Activated CD4-positive, alpha-beta T cell treated with anti-CD3 and anti-CD28 coated beads, Interleukin-2, amount 10 ng/mL, durations not matched to agents 7 days and 5 days (primary cell): Measurements from ENCODE around the gene AVEN. TPM values are rescaled to one million over a fixed set of nuclear protein-coding genes. Genes with fewer than 3 reads are reported as not detected.

Source experiments
- CTCF ChIA-PET: fragments of 350-600 bp; sonication (Branson Sonifier 250); formaldehyde crosslinking; loops from one replicate; lab custom pipeline; 2021; ENCODE audit warnings: antibody characterized with exemption; lab: Charles Lee
- POLR2A ChIA-PET: fragments of 350-600 bp; sonication (Branson Sonifier 250); formaldehyde crosslinking; loops from one replicate; lab custom pipeline; 2021; ENCODE audit warnings: antibody characterized with exemption; lab: Charles Lee
- DNase-seq: peaks from one replicate; pipeline ENCODE4 v3.0.0-alpha.2; 2020
- H3K27ac Mint-ChIP-seq: one replicate; pipeline ENCODE4 v1.8.0; 2021; ENCODE audit warnings: mild to moderate bottlenecking, moderate library complexity, mixed read lengths
- H3K27me3 Mint-ChIP-seq: one replicate; pipeline ENCODE4 v1.8.0; 2021; ENCODE audit warnings: mixed read lengths
- H3K36me3 Mint-ChIP-seq: one replicate; pipeline ENCODE4 v1.8.0; 2021; ENCODE audit warnings: low read depth, mixed read lengths
- H3K4me1 Mint-ChIP-seq: one replicate; pipeline ENCODE4 v1.8.0; 2021; ENCODE audit warnings: mixed read lengths
- H3K4me3 Mint-ChIP-seq: one replicate; pipeline ENCODE4 v1.8.0; 2021; ENCODE audit warnings: mild to moderate bottlenecking, moderate library complexity, mixed read lengths
- H3K9me3 Mint-ChIP-seq: one replicate; pipeline ENCODE4 v1.8.0; 2021; ENCODE audit warnings: mixed read lengths
- total RNA-seq, 2 experiments: library from RNA; stranded (reverse); gene quantifications; one replicate each; pipeline ENCODE4 v1.2.3, GENCODE V29; 2021

The AVEN gene
- total RNA-seq, 2 experiments from 2014 or later = 9.1 TPM

- Mint-ChIP-seq H3K36me3 (no peaks in the 10 kb centered on the region), H3K9me3 (no peaks in the 10 kb centered on the region), H3K4me1 (no peaks in the 10 kb centered on the region), H3K27me3 (no peaks in the 10 kb centered on the region), H3K27ac (no peak overlapping the region), H3K4me3 (no peak overlapping the region)
- ChIA-PET CTCF (no interaction called here), POLR2A (no interaction called here)
- no peak for DNase-seq
Measured at GRCh38 chr15:33915571-33916407, 123.2 kb downstream of the AVEN start.

GRCh38 chr15:33913459-33913858, 125.5 kb downstream of the AVEN start:
- DNase-seq = no peak
- CTCF ChIA-PET = no interaction called here
- no peaks in the 10 kb centered on the region for H3K27me3 Mint-ChIP-seq
- POLR2A ChIA-PET = no interaction called here
- H3K4me1 Mint-ChIP-seq = no peaks in the 10 kb centered on the region
- H3K36me3 Mint-ChIP-seq = no peaks in the 10 kb centered on the region
- no peak overlapping the region for H3K27ac Mint-ChIP-seq
- H3K9me3 Mint-ChIP-seq = no peaks in the 10 kb centered on the region
- H3K4me3 Mint-ChIP-seq = no peak overlapping the region

GRCh38 chr15:33912326-33912725, 126.7 kb downstream of the AVEN start:
- H3K36me3 Mint-ChIP-seq = no peaks in the 10 kb centered on the region
- H3K27me3 Mint-ChIP-seq = no peaks in the 10 kb centered on the region
- H3K27ac Mint-ChIP-seq = no peak overlapping the region
- no peaks in the 10 kb centered on the region for H3K9me3 Mint-ChIP-seq
- no peak for DNase-seq
- POLR2A ChIA-PET = no interaction called here
- no peaks in the 10 kb centered on the region for H3K4me1 Mint-ChIP-seq
- H3K4me3 Mint-ChIP-seq = no peak overlapping the region
- CTCF ChIA-PET = no interaction called here

GRCh38 chr15:33910741-33911140, 128.3 kb downstream of the AVEN start:
- no peak overlapping the region for H3K4me3 Mint-ChIP-seq
- H3K27me3 Mint-ChIP-seq = no peaks in the 10 kb centered on the region
- CTCF ChIA-PET = interaction anchor here (0.6 kb wide), 2 partner anchors 12 to 593 kb away, joined by 4 to 5 read pairs; no protein-coding TSS in a partner anchor
- POLR2A ChIA-PET = no interaction called here
- H3K36me3 Mint-ChIP-seq = no peaks in the 10 kb centered on the region
- no peak overlapping the region for H3K27ac Mint-ChIP-seq
- no peak for DNase-seq
- no peaks in the 10 kb centered on the region for H3K4me1 Mint-ChIP-seq
- no peaks in the 10 kb centered on the region for H3K9me3 Mint-ChIP-seq

- H3K4me3 Mint-ChIP-seq = no peak overlapping the region
- ChIA-PET CTCF (no interaction called here), POLR2A (no interaction called here)
- no peaks in the 10 kb centered on the region for H3K4me1 Mint-ChIP-seq
- no peaks in the 10 kb centered on the region for H3K27me3 Mint-ChIP-seq
- H3K27ac Mint-ChIP-seq = no peak overlapping the region
- H3K36me3 Mint-ChIP-seq = no peaks in the 10 kb centered on the region
- no peaks in the 10 kb centered on the region for H3K9me3 Mint-ChIP-seq
- DNase-seq = no peak
Measured at GRCh38 chr15:33908406-33908805, 130.6 kb downstream of the AVEN start.

- H3K9me3 Mint-ChIP-seq = no peaks in the 10 kb centered on the region
- DNase-seq = no peak
- ChIA-PET POLR2A (no interaction called here), CTCF (interaction anchor here (0.6 kb wide), 1 partner anchor 57 kb away, joined by 4 read pairs; no protein-coding TSS in a partner anchor)
- no peaks in the 10 kb centered on the region for H3K4me1 Mint-ChIP-seq
- no peak overlapping the region for H3K4me3 Mint-ChIP-seq
- H3K27ac Mint-ChIP-seq = no peak overlapping the region
- no peaks in the 10 kb centered on the region for H3K36me3 Mint-ChIP-seq
- no peaks in the 10 kb centered on the region for H3K27me3 Mint-ChIP-seq
Measured at GRCh38 chr15:33907326-33907725, 131.7 kb downstream of the AVEN start.

- DNase-seq = no peak
- H3K9me3 Mint-ChIP-seq = no peaks in the 10 kb centered on the region
- H3K4me1 Mint-ChIP-seq = peaks cover under 1% of the 10 kb centered on the region
- H3K36me3 Mint-ChIP-seq = no peaks in the 10 kb centered on the region
- H3K27me3 Mint-ChIP-seq = no peaks in the 10 kb centered on the region
- ChIA-PET POLR2A (no interaction called here), CTCF (no interaction called here)
- H3K4me3 Mint-ChIP-seq = no peak overlapping the region
- H3K27ac Mint-ChIP-seq = no peak overlapping the region
Measured at GRCh38 chr15:33903661-33904060, 135.3 kb downstream of the AVEN start.

- Mint-ChIP-seq H3K4me3 (no peak overlapping the region), H3K4me1 (peaks cover 4% of the 10 kb centered on the region), H3K36me3 (no peaks in the 10 kb centered on the region), H3K27me3 (no peaks in the 10 kb centered on the region), H3K27ac (no peak overlapping the region), H3K9me3 (no peaks in the 10 kb centered on the region)
- POLR2A ChIA-PET = no interaction called here
- DNase-seq = no peak
- CTCF ChIA-PET = no interaction called here
Measured at GRCh38 chr15:33902043-33902442, 137.0 kb downstream of the AVEN start.

- H3K4me3 Mint-ChIP-seq = no peak overlapping the region
- H3K36me3 Mint-ChIP-seq = peaks cover 8% of the 10 kb centered on the region
- CTCF ChIA-PET = interaction anchor here (0.6 kb wide), 1 partner anchor 29 kb away, joined by 4 read pairs; no protein-coding TSS in a partner anchor
- H3K27ac Mint-ChIP-seq = peak overlapping the region; percentile 50
- no peaks in the 10 kb centered on the region for H3K9me3 Mint-ChIP-seq
- POLR2A ChIA-PET = no interaction called here
- DNase-seq = no peak
- H3K4me1 Mint-ChIP-seq = peaks cover 12% of the 10 kb centered on the region
- H3K27me3 Mint-ChIP-seq = no peaks in the 10 kb centered on the region
Measured at GRCh38 chr15:33894193-33894592, 144.8 kb downstream of the AVEN start.

- peaks cover 6% of the 10 kb centered on the region for H3K36me3 Mint-ChIP-seq
- no peaks in the 10 kb centered on the region for H3K4me1 Mint-ChIP-seq
- POLR2A ChIA-PET = no interaction called here
- no peak overlapping the region for H3K4me3 Mint-ChIP-seq
- peaks cover 8% of the 10 kb centered on the region for H3K9me3 Mint-ChIP-seq
- CTCF ChIA-PET = no interaction called here
- no peaks in the 10 kb centered on the region for H3K27me3 Mint-ChIP-seq
- no peak for DNase-seq
- no peak overlapping the region for H3K27ac Mint-ChIP-seq
Measured at GRCh38 chr15:33888176-33888575, 150.8 kb downstream of the AVEN start.

- no peak for DNase-seq
- H3K36me3 Mint-ChIP-seq = peaks cover 2% of the 10 kb centered on the region
- H3K27me3 Mint-ChIP-seq = no peaks in the 10 kb centered on the region
- ChIA-PET POLR2A (no interaction called here), CTCF (interaction anchor here (0.5 to 0.8 kb wide), 2 partner anchors 15 to 670 kb away, joined by 3 to 4 read pairs; no protein-coding TSS in a partner anchor)
- no peaks in the 10 kb centered on the region for H3K4me1 Mint-ChIP-seq
- no peak overlapping the region for H3K27ac Mint-ChIP-seq
- H3K9me3 Mint-ChIP-seq = peaks cover 8% of the 10 kb centered on the region
- no peak overlapping the region for H3K4me3 Mint-ChIP-seq
Measured at GRCh38 chr15:33882921-33883320, 156.1 kb downstream of the AVEN start.

- CTCF ChIA-PET = no interaction called here
- H3K27ac Mint-ChIP-seq = no peak overlapping the region
- POLR2A ChIA-PET = interaction anchor here (0.6 kb wide), 1 partner anchor 94 kb away, joined by 3 read pairs; no protein-coding TSS in a partner anchor
- no peaks in the 10 kb centered on the region for H3K27me3 Mint-ChIP-seq
- H3K36me3 Mint-ChIP-seq = no peaks in the 10 kb centered on the region
- H3K4me3 Mint-ChIP-seq = no peak overlapping the region
- H3K4me1 Mint-ChIP-seq = no peaks in the 10 kb centered on the region
- no peak for DNase-seq
- no peaks in the 10 kb centered on the region for H3K9me3 Mint-ChIP-seq
Measured at GRCh38 chr15:33874156-33874555, 164.8 kb downstream of the AVEN start.

- Mint-ChIP-seq H3K36me3 (no peaks in the 10 kb centered on the region), H3K4me1 (no peaks in the 10 kb centered on the region), H3K4me3 (no peak overlapping the region), H3K9me3 (no peaks in the 10 kb centered on the region), H3K27me3 (no peaks in the 10 kb centered on the region), H3K27ac (no peak overlapping the region)
- POLR2A ChIA-PET = no interaction called here
- CTCF ChIA-PET = no interaction called here
- no peak for DNase-seq
Measured at GRCh38 chr15:33872416-33873106, 166.4 kb downstream of the AVEN start.
